Activated T-helper 2 cell treated with anti-CD3 and anti-CD28 coated beads, Interferon-gamma antibody, Interleukin-2, Interleukin-4, amounts not matched to agents 10 μg/mL and 5 μg/mL and 100 μg/mL, durations not matched to agents 14 hours and 24 hours and 36 hours (primary cell): ENCODE data around the gene MAP4K2. TPM values are rescaled to one million over a fixed set of nuclear protein-coding genes. Genes with fewer than 3 reads are reported as not detected.

Experiments used
- DNase-seq: peaks from one replicate; pipeline ENCODE4 v3.0.0; 2021; ENCODE audit warnings: low spot score
- H3K27ac Mint-ChIP-seq: one replicate; pipeline ENCODE4 v1.8.0; 2021; ENCODE audit warnings: mixed read lengths
- H3K27me3 Mint-ChIP-seq: one replicate; pipeline ENCODE4 v1.8.0; 2021; ENCODE audit warnings: low read depth, mixed read lengths
- H3K36me3 Mint-ChIP-seq: one replicate; pipeline ENCODE4 v1.8.0; 2021; ENCODE audit warnings: low read depth, mixed read lengths
- H3K4me1 Mint-ChIP-seq: one replicate; pipeline ENCODE4 v1.8.0; 2021; ENCODE audit warnings: low read depth, mixed read lengths
- H3K4me3 Mint-ChIP-seq: one replicate; pipeline ENCODE4 v1.8.0; 2021; ENCODE audit warnings: low read depth, mild to moderate bottlenecking, moderate library complexity, mixed read lengths
- H3K9me3 Mint-ChIP-seq: one replicate; pipeline ENCODE4 v1.8.0; 2021; ENCODE audit warnings: mixed read lengths
- intact Hi-C: fragments of 100-400 bp; cut with micrococcal nuclease; formaldehyde crosslinking; loops from one replicate; pipeline ENCODE4 v1.15.1; 2023
- total RNA-seq: library from RNA; stranded (reverse); gene quantifications from 2 replicates; pipeline ENCODE4 v1.2.3, GENCODE V29; 2022

Gene MAP4K2
- total RNA-seq, 1 donor from 2014 or later: 72.1 TPM

- Mint-ChIP-seq H3K27me3 (no peaks in the 10 kb centered on the region), H3K36me3 (peaks cover 32% of the 10 kb centered on the region), H3K27ac (no peak overlapping the region), H3K4me1 (peaks cover 8% of the 10 kb centered on the region), H3K4me3 (no peak overlapping the region), H3K9me3 (no peaks in the 10 kb centered on the region)
- intact Hi-C loops: no loop called here
- DNase-seq: no peak
These were observed 13.4 kb downstream of the MAP4K2 start for GRCh38 chr11:64789331-64790204.

GRCh38 chr11:64788321-64789215 is 14.4 kb downstream of the MAP4K2 start:
- no peak overlapping the region for H3K4me3 Mint-ChIP-seq
- peaks cover 2% of the 10 kb centered on the region for H3K4me1 Mint-ChIP-seq
- H3K27ac Mint-ChIP-seq: no peak overlapping the region
- no peaks in the 10 kb centered on the region for H3K27me3 Mint-ChIP-seq
- intact Hi-C loops: no loop called here
- no peak for DNase-seq
- no peaks in the 10 kb centered on the region for H3K9me3 Mint-ChIP-seq
- H3K36me3 Mint-ChIP-seq: peaks cover 25% of the 10 kb centered on the region

- Mint-ChIP-seq H3K9me3 (no peaks in the 10 kb centered on the region), H3K36me3 (peaks cover 23% of the 10 kb centered on the region), H3K27ac (no peak overlapping the region), H3K4me3 (no peak overlapping the region), H3K4me1 (no peaks in the 10 kb centered on the region), H3K27me3 (no peaks in the 10 kb centered on the region)
- peak; percentile 42 for DNase-seq
- intact Hi-C loops: no loop called here
These were observed 15.3 kb downstream of the MAP4K2 start for GRCh38 chr11:64787526-64788320.

- no peaks in the 10 kb centered on the region for H3K27me3 Mint-ChIP-seq
- H3K9me3 Mint-ChIP-seq: no peaks in the 10 kb centered on the region
- no peaks in the 10 kb centered on the region for H3K4me1 Mint-ChIP-seq
- H3K36me3 Mint-ChIP-seq: peaks cover 18% of the 10 kb centered on the region
- DNase-seq: no peak
- no peak overlapping the region for H3K4me3 Mint-ChIP-seq
- H3K27ac Mint-ChIP-seq: no peak overlapping the region
- intact Hi-C loops: no loop called here
These were observed 16.7 kb downstream of the MAP4K2 start for GRCh38 chr11:64786308-64786707.

- Mint-ChIP-seq H3K4me1 (peaks cover 7% of the 10 kb centered on the region), H3K36me3 (peaks cover 21% of the 10 kb centered on the region), H3K27me3 (no peaks in the 10 kb centered on the region), H3K4me3 (no peak overlapping the region), H3K9me3 (no peaks in the 10 kb centered on the region), H3K27ac (no peak overlapping the region)
- intact Hi-C loops: no loop called here
- no peak for DNase-seq
These were observed 18.0 kb downstream of the MAP4K2 start for GRCh38 chr11:64784813-64785581.

- intact Hi-C loops: loop anchor here (1.0 to 10.0 kb wide), 4 partner anchors 24 to 473 kb away; partner anchors contain the start of genes ATG2A, ESRRA, MAP4K2 and RASGRP2
- Mint-ChIP-seq H3K4me1 (peaks cover 46% of the 10 kb centered on the region), H3K4me3 (peak within 1 kb of the TSS; percentile 89), H3K27me3 (no peaks in the 10 kb centered on the region), H3K9me3 (no peaks in the 10 kb centered on the region), H3K27ac (peak within 1 kb of the TSS; percentile 99), H3K36me3 (peaks cover 46% of the 10 kb centered on the region)
- DNase-seq: peak; percentile 100
These were observed 24.3 kb downstream of the MAP4K2 start, which contains the start of gene SF1 for GRCh38 chr11:64778473-64779298. Gene SF1, minus strand, starts transcription at chr11:64778542. Its CDS starts 150 bp downstream, at chr11:64778392.

- no peaks in the 10 kb centered on the region for H3K27me3 Mint-ChIP-seq
- peak overlapping the region; percentile 64 for H3K4me3 Mint-ChIP-seq
- peaks cover 52% of the 10 kb centered on the region for H3K4me1 Mint-ChIP-seq
- no peaks in the 10 kb centered on the region for H3K9me3 Mint-ChIP-seq
- H3K27ac Mint-ChIP-seq: peak overlapping the region; percentile 99
- intact Hi-C loops: loop anchor here (1.0 to 10.0 kb wide), 4 partner anchors 25 to 473 kb away; partner anchors contain the start of genes ATG2A, ESRRA, MAP4K2 and RASGRP2
- no peak for DNase-seq
- peaks cover 52% of the 10 kb centered on the region for H3K36me3 Mint-ChIP-seq
These were observed 24.9 kb downstream of the MAP4K2 start for GRCh38 chr11:64778223-64778472.

GRCh38 chr11:64777449-64778222 is 25.4 kb downstream of the MAP4K2 start:
- intact Hi-C loops: loop anchor here (1.0 to 10.0 kb wide), 5 partner anchors 9 to 472 kb away; partner anchors contain the start of genes ATG2A, ESRRA, MAP4K2 and RASGRP2

GRCh38 chr11:64776875-64777274 is 26.1 kb downstream of the MAP4K2 start:
- intact Hi-C loops: loop anchor here (1.0 to 10.0 kb wide), 2 partner anchors 9 to 138 kb away; partner anchors contain the start of gene ATG2A
- Mint-ChIP-seq H3K36me3 (peaks cover 64% of the 10 kb centered on the region), H3K9me3 (no peaks in the 10 kb centered on the region), H3K4me1 (peaks cover 62% of the 10 kb centered on the region), H3K27ac (peak overlapping the region; percentile 27), H3K4me3 (peak overlapping the region; percentile 84), H3K27me3 (no peaks in the 10 kb centered on the region)
- no peak for DNase-seq

More at GRCh38 chr11:64777449-64778222, 25.4 kb downstream of the MAP4K2 start:
- H3K4me3 Mint-ChIP-seq: peak overlapping the region; percentile 84
- H3K9me3 Mint-ChIP-seq: no peaks in the 10 kb centered on the region
- peak; percentile 76 for DNase-seq
- H3K27me3 Mint-ChIP-seq: no peaks in the 10 kb centered on the region
- peaks cover 55% of the 10 kb centered on the region for H3K4me1 Mint-ChIP-seq
- peak overlapping the region; percentile 27 for H3K27ac Mint-ChIP-seq
- H3K36me3 Mint-ChIP-seq: peaks cover 57% of the 10 kb centered on the region

- Mint-ChIP-seq H3K9me3 (no peaks in the 10 kb centered on the region), H3K36me3 (peaks cover 69% of the 10 kb centered on the region), H3K27me3 (no peaks in the 10 kb centered on the region), H3K27ac (peak overlapping the region; percentile 27), H3K4me3 (peak overlapping the region; percentile 84), H3K4me1 (peaks cover 65% of the 10 kb centered on the region)
- no peak for DNase-seq
- intact Hi-C loops: loop anchor here (10.0 kb wide), 1 partner anchor 138 kb away; the partner anchor contains the start of gene ATG2A
These were observed 26.6 kb downstream of the MAP4K2 start for GRCh38 chr11:64776425-64776824.
